Measurements from ENCODE around the gene ERO1B. TPM values are rescaled to one million over a fixed set of nuclear protein-coding genes. Genes with fewer than 3 reads are reported as not detected.
A peak's percentile ranks its signal among the peaks of the same experiment; 100 is the strongest.

Gene ERO1B
- total and polyA plus RNA-seq, 2 of the 13 experiments (the other 11 are each of a cell fraction or from before 2014, with no cell fraction given) = 1.6 to 2.1 TPM

- TF ChIP-seq ARID5B (CRISPR knock-in tag; IDR thresholded peaks at IDR 0.05) (peak; percentile 56; the same call in 1 of the 2 replicates), FOSL2 (CRISPR knock-in tag; IDR thresholded peaks at IDR 0.05) (peak; percentile 94), CEBPB (IDR thresholded peaks at IDR 0.05; ENCODE audit: borderline replicate concordance, low read depth, low read length) (peak; percentile 83), RERE (CRISPR knock-in tag; IDR thresholded peaks at IDR 0.05; ENCODE audit: low read depth) (no peak), CTCF (CRISPR knock-in tag; IDR thresholded peaks at IDR 0.05) (peak; percentile 65), USF2 (IDR thresholded peaks at IDR 0.05; ENCODE audit: low read depth, low read length) (no peak), USF2 (CRISPR knock-in tag; IDR thresholded peaks at IDR 0.05; ENCODE audit: borderline replicate concordance) (no peak), ZBTB10 (CRISPR knock-in tag; IDR thresholded peaks at IDR 0.05; ENCODE audit: borderline replicate concordance) (no peak)
Measured at GRCh38 chr1:236168716-236169429, 112.9 kb downstream of the ERO1B start (continued).
